ENCODE data around the gene MAP3K2. TPM values are rescaled to one million over a fixed set of nuclear protein-coding genes. Genes with fewer than 3 reads are reported as not detected.

The MAP3K2 gene
- total RNA-seq, 4 donors from 2014 or later, result 51.0 to 66.1 (median 64.7) TPM

DNA sequence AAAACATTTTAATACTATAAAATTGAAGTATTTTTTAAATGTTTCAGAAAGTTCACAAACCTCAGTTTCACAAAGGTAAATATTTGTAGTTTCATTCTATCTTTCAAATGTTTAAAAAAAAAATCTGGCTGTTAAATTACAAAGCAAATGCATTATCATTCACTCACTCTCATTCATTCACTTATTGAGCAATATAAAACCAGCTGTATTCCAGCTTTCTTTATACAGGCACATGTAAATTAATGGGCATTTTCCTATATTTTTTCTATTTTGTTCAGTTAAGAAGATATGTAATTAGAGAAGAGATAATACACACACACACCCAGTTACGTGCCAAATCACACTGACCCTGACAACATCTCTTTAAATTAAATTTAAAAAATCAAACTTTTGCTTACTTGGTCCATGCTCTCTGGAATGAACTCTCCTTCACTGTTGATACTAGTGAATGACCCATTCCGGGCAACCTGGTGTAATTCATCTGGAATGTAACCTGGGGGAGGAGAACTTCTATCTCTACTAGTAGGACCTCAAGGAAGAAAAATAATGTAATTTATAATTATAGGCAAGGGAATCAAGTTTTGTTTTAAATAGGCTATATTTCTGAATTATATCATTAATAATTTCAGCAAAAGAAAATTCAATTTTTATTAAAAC, 61.4 kb downstream of the MAP3K2 start:
- TF ChIP-seq, protein P1, sequence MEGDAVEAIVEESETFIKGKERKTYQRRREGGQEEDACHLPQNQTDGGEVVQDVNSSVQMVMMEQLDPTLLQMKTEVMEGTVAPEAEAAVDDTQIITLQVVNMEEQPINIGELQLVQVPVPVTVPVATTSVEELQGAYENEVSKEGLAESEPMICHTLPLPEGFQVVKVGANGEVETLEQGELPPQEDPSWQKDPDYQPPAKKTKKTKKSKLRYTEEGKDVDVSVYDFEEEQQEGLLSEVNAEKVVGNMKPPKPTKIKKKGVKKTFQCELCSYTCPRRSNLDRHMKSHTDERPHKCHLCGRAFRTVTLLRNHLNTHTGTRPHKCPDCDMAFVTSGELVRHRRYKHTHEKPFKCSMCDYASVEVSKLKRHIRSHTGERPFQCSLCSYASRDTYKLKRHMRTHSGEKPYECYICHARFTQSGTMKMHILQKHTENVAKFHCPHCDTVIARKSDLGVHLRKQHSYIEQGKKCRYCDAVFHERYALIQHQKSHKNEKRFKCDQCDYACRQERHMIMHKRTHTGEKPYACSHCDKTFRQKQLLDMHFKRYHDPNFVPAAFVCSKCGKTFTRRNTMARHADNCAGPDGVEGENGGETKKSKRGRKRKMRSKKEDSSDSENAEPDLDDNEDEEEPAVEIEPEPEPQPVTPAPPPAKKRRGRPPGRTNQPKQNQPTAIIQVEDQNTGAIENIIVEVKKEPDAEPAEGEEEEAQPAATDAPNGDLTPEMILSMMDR (IDR thresholded peaks at IDR 0.05; ENCODE audit: low read depth), result no peak

DNA sequence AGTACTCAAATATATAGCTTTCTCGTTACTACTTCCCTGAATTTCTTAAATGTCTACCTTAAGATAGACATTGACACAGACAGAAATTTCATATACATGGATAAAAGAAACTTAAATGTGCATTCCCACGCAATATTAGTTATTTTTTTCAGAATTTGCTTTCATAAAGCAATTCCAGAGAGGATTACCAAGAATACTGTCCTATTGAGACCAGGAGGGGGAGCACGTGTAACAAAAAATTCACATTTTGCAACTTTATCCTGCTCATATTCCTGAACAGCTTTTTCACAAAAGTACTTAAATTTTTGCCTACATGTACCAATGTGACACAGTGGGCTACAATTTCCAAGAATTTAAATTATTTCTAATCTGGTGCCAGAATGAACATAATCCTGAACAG, 63.1 kb downstream of the MAP3K2 start:
- TF ChIP-seq, protein P1 (IDR thresholded peaks at IDR 0.05; ENCODE audit: low read depth), result no peak

DNA sequence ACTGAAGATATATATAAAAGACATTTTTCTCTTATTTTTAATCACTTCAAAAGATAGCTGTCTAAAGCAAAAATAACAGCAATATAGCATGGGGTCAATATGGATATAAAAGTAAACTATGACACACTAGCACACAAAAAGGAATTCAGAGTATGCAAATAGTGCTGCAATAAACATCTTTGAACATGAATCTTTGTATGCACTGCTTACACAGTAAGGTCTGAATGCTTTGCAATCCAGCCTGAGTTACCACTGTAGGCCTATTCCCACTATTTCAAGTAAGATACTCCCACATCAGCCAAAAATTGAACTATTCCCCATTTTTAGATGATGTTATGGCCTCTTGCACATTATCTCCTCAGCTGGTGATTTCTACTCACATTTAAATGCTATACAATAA, 66.5 kb downstream of the MAP3K2 start:
- TF ChIP-seq, protein P1 (IDR thresholded peaks at IDR 0.05; ENCODE audit: low read depth), result no peak

DNA sequence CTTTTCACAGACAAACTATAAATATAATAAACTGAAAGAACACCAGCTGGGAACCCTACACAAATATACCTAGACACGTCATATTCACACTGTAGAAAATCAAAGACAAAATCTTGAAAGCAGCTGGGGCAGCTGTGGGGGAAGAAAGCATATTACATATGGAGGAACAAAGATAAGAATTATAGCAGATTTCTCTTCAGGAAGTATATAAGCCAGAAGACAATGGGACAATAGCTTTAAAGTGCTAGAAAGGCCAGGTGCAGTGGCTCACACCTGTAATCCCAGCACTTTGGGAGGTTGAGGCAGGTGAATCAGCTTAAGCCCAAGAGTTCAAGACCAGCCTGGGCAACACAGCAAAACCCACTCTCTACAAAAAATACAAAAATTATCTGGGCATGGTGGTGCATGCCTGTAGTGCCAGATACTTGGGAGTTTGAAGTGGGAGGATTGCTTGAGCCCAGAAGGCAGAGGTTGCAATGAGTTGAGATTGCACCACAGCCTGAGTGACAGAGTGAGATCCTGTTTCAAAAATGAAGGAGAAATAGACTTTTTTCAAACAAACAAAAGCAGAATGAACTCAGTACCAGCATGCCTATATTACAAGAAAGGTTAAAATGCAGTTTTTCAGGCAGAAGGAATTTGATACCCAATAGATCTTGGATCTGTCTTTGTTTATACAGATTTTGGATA, 67.0 kb downstream of the MAP3K2 start:
- TF ChIP-seq, protein P1 (IDR thresholded peaks at IDR 0.05; ENCODE audit: low read depth), result no peak

DNA sequence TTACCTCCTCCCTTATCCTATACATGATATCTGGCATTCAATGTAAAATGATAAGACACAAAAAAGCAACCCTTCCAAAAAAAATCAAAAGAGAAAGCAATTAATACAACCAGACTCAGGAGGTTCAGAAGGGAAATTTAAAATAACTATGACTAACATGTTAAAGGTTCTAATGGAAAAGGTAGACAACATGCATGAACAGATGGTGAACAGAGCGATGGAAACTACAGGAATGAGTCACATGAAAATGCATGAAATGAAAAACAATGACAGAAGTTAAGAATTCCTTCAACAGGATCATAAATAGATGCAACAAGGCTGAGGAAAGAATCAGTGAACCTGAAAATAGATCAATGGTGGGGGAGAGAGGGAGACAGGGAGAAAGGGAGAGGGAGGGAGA, 67.7 kb downstream of the MAP3K2 start:
- TF ChIP-seq, protein P1 (IDR thresholded peaks at IDR 0.05; ENCODE audit: low read depth), result no peak

DNA sequence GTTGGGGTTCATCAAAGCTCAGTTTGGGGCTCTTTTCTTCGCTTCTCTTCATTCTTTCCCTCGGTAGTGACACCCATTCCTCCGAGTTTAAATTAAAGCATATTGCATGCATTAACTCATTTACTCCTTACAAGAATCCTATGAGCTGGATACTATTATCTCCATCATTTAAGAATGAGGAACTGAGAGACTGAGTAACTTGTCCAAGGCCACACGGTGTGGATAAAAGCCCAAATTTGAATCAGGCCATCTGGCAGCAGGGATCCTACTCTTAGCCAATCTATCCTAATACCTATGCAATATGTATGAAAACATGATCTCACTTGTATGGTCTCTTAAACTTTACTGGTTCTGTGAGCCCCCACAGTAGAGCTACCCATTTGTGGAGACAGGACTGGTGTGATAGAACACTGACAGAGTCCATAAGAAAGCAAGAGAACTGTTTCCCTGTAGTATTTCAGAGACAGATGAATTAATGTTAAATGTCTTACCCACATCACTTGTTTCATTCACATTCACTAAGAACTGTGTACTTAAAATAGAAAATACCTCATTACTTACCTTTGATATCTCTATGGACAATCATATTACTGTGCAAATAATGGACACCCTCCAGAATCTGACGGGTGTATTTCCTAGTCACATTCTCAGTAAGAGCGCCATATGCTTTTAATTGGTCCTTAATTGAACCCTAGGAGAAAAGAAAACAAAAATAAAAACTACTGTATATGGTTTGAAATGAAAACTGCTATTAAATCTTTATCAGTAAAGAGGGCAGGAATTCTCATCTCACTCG, 73.4 kb downstream of the MAP3K2 start:
- TF ChIP-seq, protein P1 (IDR thresholded peaks at IDR 0.05; ENCODE audit: low read depth), result no peak

DNA sequence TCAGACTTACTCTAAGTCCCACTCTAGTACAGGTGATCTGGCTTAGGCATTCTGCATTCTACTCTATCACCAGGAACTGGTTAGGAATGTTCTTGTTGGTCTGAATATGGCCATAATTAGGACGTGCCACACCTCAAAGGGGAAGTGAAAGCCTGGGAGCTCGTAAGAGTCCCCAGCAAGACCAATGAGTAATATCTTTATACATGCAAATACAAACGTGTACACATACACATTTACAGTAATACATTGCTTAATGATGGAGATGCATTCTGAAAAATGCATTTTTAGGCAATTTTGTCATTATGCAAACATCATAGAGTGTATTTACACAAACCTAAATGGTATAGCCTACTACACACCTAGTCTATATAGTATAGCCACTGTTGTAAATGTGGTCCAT, 74.4 kb downstream of the MAP3K2 start:
- TF ChIP-seq, protein P1 (IDR thresholded peaks at IDR 0.05; ENCODE audit: low read depth), result no peak

Measured in subcutaneous adipose tissue (tissue), 4 donors.